Skin epidermis (tissue), 12 donors: ENCODE measurements around the gene ELK3.
A peak's percentile ranks its signal among the peaks of the same experiment; 100 is the strongest.

Experiments used
- H3K27ac ChIP-seq, 21 experiments: fragments of 200-600 bp; sonication (generic) in 11 of 21; one replicate each; pipeline ENCODE4 v1.5.0; 2020; ENCODE audit warnings: mild to moderate bottlenecking in 3 of 21, inconsistent platforms in 2 of 21, moderate library complexity in 2 of 21
- H3K4me3 ChIP-seq, 7 experiments: fragments of 200-600 bp; sonication (generic) in 2 of 7; one replicate each; pipeline ENCODE4 v1.5.0; 2020; ENCODE audit warnings: inconsistent platforms in 2 of 7, mild to moderate bottlenecking in 2 of 7, moderate library complexity in 1 of 7

ELK3 gene

DNA sequence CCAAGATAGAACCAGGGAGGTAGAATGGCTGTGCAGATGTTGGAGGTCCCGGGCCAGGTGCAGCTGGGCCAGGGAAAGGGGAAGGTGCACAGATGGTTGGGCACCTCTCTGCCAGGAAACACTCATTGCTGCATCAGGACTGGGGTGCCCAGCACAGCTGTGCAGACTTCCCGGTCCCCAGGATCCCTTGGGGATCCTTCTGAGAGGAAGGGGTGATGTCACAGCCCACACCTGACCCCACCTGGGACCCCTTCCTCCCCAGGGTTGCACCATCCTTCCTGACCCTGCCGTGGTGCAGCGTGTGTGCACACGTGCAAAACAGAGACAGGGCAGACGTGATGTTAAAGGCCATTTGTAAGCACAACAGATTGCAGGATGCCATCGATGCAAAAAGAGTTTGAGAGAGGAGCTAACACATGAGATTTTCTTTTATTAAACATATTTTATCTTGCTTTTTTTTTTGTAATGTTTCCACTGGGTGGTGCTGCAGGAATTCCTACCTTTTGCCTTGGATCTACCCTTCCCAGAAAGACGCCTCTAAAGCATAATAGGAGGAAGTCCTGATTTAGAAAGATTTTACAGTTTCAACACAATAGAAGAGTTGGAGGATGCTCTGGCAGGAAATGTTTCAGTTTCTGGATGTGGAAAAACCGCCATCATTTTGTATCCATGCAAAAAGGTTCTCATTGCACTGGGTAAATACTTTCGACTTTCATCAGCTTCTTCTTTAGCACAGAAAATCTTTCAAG lies 14.8 kb downstream of the ELK3 start:
- H3K27ac ChIP-seq, result peak overlapping the region in 16 of 21 experiments; percentile 12 to 83 (median 42)
- H3K4me3 ChIP-seq, result no peak overlapping the region

GRCh38 chr12:96210376-96211055 lies 16.3 kb downstream of the ELK3 start:
- Histone ChIP-seq H3K4me3 (no peak overlapping the region), H3K27ac (peak overlapping the region in 15 of 21 experiments; percentile 5 to 83 (median 50))

DNA sequence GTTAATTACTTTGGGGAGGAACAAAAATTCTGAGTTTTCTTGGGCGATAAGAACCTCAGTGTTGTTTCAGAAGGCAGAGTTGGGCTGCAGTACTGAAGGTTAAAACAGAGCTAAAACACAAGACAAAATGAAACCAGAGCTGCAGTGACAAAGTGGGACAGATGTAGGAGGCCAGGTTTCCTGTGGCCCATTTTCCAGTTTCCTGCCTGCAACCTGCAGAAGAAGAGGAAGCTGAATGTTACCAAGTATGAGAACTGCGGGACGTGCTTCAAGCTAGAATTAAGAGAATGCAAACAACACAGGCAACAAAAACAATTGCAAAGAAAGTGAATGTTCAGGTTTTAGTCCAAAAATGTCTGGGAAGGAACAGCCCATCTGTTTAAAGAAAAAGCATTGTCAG lies 17.8 kb downstream of the ELK3 start:
- Histone ChIP-seq H3K27ac (peak overlapping the region in 14 of 21 experiments; percentile 3 to 81 (median 48)), H3K4me3 (no peak overlapping the region)

DNA sequence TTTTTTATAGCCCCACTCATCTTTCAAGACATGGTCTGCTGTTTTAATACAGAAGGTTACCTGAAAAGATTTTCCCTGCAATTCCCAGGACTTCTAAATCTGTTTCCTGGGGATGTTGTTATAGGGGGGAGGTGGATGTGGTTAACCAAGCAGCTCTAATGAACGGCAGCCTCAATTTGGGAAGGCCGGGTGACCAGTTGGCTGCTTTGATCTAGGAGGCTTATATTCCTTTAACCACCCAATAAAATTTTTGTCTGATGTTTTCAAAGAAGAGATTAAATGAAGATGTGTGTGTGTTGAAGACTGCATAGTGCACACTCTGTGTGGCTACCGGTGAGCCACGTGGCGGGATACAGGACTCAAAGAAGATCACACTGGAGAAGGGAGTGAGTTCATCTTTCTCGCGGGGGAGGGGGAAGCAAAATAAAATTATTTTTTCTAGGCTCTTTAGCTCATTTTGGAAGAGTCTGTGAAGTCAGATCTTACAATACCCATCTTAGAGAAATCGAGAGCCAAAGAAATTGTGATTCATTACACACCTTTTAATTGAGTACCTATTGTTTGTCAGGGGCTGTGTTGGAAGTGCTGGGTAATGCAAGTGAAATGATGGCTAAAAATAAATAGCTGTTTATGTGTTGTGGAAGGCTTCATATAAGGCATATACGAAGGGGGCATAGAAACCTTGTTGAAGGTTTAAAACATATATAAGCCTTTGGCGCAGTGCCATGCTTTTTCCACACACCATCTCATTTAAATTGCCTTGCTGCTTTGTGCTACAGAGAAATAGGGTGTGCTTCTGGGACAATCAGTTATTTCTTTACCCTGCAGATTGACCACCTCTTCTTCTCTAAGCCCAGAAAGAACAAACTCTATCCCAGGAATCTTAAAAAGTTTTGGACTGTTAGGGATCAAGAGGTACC lies 18.5 kb downstream of the ELK3 start:
- H3K27ac ChIP-seq, result peak overlapping the region in 17 of 21 experiments; percentile 0 to 81 (median 37)

DNA sequence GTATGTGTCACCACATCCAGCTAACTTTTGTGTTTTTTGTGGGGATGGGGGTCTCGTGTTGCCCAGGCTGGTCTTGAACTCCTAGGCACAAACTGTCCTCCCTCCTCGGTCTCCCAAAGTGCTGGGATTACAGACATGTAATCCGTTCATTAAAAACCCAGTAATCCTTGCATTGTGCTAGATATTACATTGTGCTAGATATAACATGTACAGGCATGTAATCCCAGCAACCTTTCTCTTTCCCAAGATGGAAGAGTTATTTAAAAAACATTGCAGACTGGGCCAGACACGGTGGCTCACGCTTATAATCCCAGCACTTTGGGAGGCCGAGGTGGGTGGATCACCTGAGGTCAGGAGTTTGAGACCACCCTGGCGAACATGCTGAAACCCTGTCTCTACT lies 19.7 kb downstream of the ELK3 start:
- Histone ChIP-seq H3K27ac (peak overlapping the region in 8 of 21 experiments; percentile 6 to 81 (median 34)), H3K4me3 (no peak overlapping the region)

More for the DNA sequence above, 18.5 kb downstream of the ELK3 start:
- H3K4me3 ChIP-seq, result no peak overlapping the region

GRCh38 chr12:96215919-96216273 lies 21.7 kb downstream of the ELK3 start:
- peak overlapping the region in 3 of 21 experiments; percentile 17 to 33 (median 29) for H3K27ac ChIP-seq
- no peak overlapping the region for H3K4me3 ChIP-seq

DNA sequence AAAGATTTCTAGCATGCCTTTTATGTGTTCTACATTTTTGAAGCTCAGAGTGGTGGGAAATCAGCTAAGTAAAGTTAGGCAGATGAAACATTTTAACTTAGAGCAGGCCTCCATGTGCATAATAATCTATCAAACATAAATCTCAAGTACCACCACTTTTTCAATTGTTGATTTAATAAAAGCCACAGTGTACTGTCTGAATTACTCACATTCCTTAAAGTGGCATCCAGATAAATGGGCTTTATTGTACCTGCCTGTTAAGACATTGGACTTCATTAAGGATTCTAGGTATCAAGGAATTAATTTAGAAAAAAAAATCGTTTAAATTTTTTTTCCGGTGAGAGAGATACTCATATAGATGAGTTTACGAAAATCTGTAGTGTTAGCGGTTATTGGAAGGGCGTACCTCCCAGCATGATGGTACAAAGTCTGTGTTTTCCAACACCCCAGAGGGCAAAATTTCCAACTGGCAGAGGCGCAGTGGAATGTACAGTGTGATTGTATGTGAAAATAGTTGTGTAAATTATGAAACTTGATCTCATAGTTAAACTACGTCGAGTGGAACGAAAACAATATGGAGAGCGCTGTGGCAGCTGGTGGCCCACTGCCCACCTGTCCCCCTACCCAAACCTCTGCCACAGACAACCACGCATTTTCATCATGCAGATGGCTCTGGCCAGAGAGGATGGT lies 25.0 kb downstream of the ELK3 start:
- Histone ChIP-seq H3K27ac (peak overlapping the region in 20 of 21 experiments; percentile 36 to 92 (median 80)), H3K4me3 (peak overlapping the region in 2 of 7 experiments; percentile 14 to 16)

DNA sequence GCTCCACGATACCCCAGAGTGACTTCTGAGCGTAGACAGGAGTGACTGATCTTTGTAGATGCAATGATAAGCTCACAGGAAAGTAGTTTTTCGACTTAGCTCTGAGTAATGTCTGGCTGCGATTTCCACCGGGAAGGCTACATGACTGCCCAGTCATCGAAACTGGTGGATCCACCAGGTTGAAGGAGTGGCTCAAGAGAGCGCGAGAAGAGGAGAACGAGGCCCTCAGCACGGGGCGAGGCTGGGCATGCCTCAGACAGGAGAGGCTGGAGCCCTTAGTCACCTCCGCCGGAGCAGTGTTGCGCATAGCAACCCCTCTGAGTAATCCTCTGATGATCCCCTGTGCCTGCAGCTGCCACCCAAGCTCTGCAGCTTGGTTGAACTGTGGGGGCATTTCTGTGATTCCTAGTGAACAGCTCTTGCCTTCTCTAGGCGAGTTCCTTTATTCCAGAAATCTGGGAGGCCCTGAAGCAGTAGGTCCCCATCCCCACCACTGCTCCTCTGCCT lies 25.6 kb downstream of the ELK3 start:
- peak overlapping the region in 20 of 21 experiments; percentile 36 to 92 (median 80) for H3K27ac ChIP-seq
- peak overlapping the region in 2 of 7 experiments; percentile 14 to 16 for H3K4me3 ChIP-seq

DNA sequence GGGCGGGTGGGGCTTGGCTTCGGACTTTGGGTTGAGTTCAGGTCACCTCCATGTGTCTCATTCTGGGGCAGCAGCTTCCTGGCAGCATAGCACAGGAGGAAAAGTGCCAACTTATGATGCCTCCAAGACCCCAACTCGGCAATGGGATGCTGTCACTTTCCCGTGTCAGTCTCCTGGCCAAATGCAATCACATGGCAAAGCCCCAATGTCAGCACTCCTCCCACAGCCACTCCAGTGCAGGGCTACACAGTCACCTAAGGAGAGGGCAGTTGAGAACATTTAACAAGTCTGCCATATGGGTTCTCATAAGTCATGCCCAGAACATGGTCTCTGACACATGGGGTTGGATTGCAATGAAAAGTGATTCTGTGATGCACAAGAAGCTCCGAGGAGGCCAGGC lies 26.7 kb downstream of the ELK3 start:
- Histone ChIP-seq H3K27ac (peak overlapping the region in 11 of 21 experiments; percentile 6 to 92 (median 81)), H3K4me3 (no peak overlapping the region)

DNA sequence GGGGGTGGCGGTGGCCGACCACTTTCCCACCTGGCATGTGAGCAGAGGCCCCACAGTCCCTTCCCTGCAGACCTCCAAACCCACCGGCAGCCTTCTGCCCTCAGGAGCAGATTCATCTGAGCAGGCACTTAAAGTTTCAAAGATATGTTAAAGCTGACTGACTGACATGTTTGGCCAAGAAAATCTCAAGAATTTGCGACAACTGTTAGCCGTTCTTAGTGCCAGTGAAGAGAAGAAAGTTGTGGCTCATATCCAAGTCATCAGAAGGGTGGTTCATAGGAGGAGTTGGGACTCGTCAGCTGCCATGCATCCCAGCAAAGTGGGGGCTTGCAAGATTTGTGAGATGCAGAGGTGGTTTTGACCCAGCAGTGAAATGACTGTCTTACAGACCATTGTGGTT lies 27.2 kb downstream of the ELK3 start:
- no peak overlapping the region for H3K4me3 ChIP-seq
- peak overlapping the region in 3 of 21 experiments; percentile 6 to 92 (median 81) for H3K27ac ChIP-seq

DNA sequence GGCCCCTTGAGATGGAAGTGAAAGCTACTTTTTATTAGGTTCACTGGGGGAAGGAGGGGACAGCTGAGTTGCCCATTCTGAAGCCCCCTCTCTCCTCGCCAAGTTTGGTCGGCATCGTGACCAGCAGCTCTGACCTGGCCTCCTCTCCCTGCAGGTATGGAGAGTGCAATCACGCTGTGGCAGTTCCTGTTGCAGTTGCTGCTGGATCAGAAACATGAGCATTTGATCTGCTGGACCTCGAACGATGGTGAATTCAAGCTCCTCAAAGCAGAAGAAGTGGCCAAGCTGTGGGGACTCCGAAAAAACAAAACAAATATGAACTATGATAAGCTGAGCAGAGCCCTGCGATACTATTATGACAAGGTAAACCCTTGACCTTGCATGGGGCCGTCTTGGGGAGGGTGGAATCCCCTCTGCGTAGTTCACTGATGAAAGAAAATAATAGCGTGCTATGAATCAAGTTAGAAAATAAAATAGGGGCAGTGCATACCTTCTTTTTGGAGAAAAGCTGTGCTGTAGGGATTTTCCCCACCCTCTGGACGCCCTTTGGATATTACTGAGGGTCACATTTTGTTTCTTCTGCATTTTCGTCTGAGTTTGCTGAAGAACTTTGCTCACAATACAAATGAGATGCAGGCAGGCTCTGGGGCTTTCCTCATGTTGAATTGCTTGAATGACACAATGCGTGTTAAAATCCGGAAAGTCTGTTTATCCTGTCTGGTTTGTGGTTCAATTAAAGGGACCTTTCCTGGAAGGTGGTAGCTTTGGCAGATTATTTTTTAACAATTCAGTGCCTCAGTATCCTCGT lies 29.4 kb downstream of the ELK3 start:
- no peak overlapping the region for H3K4me3 ChIP-seq
- peak overlapping the region in 1 of 21 experiments; percentile 14 for H3K27ac ChIP-seq

DNA sequence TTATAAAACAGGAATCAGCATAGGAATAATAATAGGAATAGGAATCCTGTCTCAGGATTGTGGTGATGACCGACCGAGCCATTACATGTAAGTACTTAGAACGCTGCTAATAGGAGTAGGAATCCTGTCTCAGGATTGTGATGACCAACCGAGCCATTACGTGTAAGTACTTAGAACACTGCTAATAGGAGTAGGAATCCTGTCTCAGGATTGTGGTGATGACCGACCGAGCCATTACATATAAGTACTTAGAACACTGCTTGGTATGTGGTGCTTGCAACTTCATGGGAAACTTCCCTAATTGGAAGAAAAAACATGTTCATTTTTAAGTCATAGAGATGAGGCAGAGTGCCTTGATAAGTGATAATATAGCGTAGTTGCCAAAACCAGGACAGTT lies 30.0 kb downstream of the ELK3 start:
- H3K27ac ChIP-seq, result peak overlapping the region in 2 of 21 experiments; percentile 0 to 4

DNA sequence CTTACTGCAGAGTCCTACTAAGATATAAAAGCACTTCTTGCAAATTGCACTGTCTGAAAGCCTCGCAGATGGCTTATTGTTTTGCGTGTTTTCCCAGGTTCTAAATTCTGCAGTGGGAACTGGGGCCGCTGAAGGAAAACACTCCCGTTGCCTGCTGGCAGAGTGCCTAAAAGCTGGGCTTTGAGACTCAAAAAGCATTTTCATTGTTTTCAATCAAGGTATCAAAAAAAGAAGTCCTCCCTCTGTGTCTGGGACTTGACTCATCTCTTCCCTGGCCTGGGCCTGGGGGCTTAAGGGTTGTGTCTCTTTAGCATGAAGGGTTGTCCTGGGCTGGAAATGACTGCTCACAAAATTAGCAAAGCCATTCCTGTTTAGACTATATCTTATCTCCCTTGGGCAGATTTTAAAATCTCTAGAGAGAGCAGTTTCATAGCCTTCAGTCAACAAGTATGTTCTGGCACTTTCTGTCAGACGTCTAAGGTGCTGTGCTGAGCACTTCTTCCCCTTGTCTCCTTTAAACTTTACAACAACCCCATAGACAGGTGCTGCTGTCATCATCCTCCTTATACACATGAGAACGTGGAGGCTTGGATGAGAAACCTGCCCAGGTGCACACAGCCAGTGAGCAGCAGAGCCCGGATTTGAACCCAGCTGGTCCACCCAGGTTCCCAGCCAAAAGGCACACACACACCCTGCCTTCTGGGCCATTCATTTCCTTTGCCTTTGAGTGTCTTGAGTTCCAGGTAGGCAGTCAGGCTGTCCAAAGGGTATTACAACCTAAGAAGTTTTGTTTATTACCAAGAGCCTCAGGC lies 31.1 kb downstream of the ELK3 start:
- Histone ChIP-seq H3K27ac (peak overlapping the region in 4 of 21 experiments; percentile 0 to 63 (median 53)), H3K4me3 (no peak overlapping the region)

More for the DNA sequence above, 30.0 kb downstream of the ELK3 start:
- H3K4me3 ChIP-seq, result no peak overlapping the region

- no peak overlapping the region for H3K4me3 ChIP-seq
- peak overlapping the region in 3 of 21 experiments; percentile 48 to 63 (median 58) for H3K27ac ChIP-seq
Measured at GRCh38 chr12:96225994-96226399, 31.8 kb downstream of the ELK3 start.

- peak overlapping the region in 2 of 21 experiments; percentile 48 to 58 for H3K27ac ChIP-seq
- no peak overlapping the region for H3K4me3 ChIP-seq
Measured at GRCh38 chr12:96226401-96226800, 32.2 kb downstream of the ELK3 start.

DNA sequence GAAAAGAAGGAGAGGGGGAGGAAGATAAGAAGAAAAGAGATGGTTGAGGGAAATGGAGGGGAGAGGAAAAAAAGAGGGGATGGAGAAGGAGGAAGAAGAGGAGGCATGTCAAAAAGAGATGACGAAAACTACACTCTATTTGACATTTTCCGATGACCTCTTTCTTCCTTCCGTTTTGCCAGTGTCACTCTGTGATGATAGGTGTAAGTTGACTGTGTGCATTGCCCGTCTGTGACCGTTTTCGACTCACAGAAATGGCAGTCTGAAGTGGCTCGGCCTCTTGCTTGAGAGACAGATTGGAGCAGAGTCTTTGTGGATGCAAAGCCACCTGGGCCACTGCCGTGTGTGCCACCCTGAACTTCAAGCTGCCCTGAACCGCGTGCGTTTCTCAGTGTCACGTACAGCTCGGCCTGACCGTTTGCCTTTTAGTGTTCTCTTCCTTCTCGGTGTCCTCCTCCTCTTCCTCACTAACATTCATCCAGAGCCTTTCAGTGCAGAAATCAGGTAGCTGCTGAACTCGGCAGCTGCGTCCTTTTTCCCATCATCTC lies 32.7 kb downstream of the ELK3 start:
- Histone ChIP-seq H3K4me3 (no peak overlapping the region), H3K27ac (no peak overlapping the region)
